ENCODE results near the gene TMA7.
"Not testable (repeated sequence)": the region's sequence is repeated elsewhere in the genome, so short reads cannot be mapped to it uniquely, and the experiment has no call there.

TMA7 gene

DNA sequence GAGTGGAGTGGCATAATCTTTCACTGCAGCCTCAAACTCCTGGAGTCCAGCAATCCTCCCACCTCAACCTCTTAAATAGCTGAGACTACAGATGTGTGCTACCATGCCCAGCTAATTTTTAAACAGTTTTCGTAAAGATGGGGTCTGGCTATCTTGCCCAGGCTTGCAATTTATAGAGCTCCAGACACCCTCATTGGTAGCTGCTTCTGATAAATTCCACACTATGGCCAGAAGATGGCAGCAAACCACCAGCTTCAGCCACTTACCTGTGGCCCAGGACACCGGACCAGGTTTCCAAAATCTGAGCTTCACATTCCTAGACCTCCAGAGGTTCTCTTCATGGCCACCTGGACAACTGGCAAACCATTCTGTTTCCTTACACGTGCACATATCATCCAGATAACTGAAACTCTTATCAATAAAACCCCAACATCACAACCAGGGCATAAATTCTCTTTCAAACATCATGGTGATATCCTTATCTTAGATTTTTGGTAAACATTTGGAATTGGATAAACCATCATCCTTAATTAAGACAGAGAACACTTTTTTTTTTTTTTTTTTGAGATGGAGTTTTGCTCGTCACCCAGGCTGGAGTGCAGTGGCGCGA, 39.1 kb upstream of the TMA7 start:
- Histone ChIP-seq H2AFZ (ENCODE audit: low read length) (no peak overlapping the region), H3K27ac (ENCODE audit: low read depth, low read length, poor library complexity, severe bottlenecking) (no peak overlapping the region), H3K27me3 (ENCODE audit: insufficient read depth, low read length) (0 out of 2 replicates have a peak, but pooled peaks cover 8% of the 10 kb centered on the region), H3K4me2 (ENCODE audit: low read length) (no peak overlapping the region), H3K9me2 (ENCODE audit: low read depth, low read length) (no peaks in the 10 kb centered on the region), H4K20me1 (ENCODE audit: insufficient read depth, low read length) (no peaks in the 10 kb centered on the region), H3K36me3 (ENCODE audit: insufficient read depth, low read length) (no peaks in the 10 kb centered on the region), H3F3A (ENCODE audit: insufficient read depth, low read length) (no peaks in the 10 kb centered on the region), H3K4me3 (ENCODE audit: low read depth, low read length, poor library complexity, severe bottlenecking) (no peak overlapping the region), H3K79me2 (ENCODE audit: insufficient read depth, low read length) (no peaks in the 10 kb centered on the region), H3K9me3 (ENCODE audit: low read length) (no peaks in the 10 kb centered on the region), H3K9ac (ENCODE audit: low read length) (no peak overlapping the region), H3K4me1 (ENCODE audit: insufficient read depth, low read length, severe bottlenecking) (no peaks in the 10 kb centered on the region)
- TF ChIP-seq, protein P1, sequence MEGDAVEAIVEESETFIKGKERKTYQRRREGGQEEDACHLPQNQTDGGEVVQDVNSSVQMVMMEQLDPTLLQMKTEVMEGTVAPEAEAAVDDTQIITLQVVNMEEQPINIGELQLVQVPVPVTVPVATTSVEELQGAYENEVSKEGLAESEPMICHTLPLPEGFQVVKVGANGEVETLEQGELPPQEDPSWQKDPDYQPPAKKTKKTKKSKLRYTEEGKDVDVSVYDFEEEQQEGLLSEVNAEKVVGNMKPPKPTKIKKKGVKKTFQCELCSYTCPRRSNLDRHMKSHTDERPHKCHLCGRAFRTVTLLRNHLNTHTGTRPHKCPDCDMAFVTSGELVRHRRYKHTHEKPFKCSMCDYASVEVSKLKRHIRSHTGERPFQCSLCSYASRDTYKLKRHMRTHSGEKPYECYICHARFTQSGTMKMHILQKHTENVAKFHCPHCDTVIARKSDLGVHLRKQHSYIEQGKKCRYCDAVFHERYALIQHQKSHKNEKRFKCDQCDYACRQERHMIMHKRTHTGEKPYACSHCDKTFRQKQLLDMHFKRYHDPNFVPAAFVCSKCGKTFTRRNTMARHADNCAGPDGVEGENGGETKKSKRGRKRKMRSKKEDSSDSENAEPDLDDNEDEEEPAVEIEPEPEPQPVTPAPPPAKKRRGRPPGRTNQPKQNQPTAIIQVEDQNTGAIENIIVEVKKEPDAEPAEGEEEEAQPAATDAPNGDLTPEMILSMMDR (IDR thresholded peaks at IDR 0.05; ENCODE audit: low read length), result peak; percentile 87
- TF ChIP-seq EZH2 (IDR thresholded peaks at IDR 0.05; ENCODE audit: borderline replicate concordance, low read length), result no peak

DNA sequence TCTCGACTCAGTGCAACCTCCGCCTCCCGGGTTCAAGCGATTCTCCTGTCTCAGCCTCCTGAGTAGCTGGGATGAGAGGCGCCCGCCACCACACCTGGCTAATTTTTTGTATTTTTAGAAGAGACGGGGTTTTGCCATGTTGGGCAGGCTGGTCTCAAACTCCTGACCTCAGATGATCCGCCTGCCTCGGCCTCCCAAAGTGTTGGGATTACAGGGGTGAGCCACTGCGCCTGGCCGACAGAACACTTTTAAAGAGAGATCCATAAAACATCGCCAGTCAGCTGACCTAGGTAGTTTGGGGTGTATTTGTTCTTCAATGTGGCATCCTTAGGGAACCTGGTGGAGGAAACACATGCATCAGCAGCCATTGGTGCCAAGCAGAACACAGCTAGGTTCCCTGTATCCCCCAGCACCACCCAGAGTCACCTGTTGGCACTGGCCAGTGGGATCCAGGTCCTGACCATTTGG, 38.6 kb upstream of the TMA7 start:
- not testable (repeated sequence) for H3K4me3 ChIP-seq (ENCODE audit: low read depth, low read length, poor library complexity, severe bottlenecking); H3K9ac ChIP-seq (ENCODE audit: low read length)

DNA sequence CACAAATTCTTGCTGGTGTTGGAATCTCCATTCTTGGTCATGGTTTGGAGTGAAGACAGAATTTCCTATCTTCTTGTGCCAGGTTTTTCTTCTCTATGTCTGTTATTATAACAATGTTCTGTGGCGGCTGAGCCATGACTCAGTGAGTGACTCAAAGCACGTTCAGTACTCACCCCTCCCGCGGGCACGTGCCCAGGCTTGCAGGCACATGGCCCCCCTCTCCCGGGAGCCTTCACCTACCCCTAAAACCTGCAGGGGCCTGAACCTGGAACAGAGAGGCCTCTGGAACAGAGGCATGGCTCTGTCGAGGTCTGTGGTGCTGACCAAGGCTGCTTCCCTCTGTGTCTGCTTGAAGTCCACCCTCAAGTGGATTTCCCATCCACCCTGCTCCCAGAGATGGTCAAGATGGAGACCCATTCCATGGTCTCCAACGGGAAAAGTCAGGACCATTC, 37.8 kb upstream of the TMA7 start:
- Histone ChIP-seq H3K27ac (ENCODE audit: low read depth, low read length, poor library complexity, severe bottlenecking) (no peak overlapping the region), H3K4me1 (ENCODE audit: insufficient read depth, low read length, severe bottlenecking) (no peaks in the 10 kb centered on the region), H3K9me3 (ENCODE audit: low read length) (no peaks in the 10 kb centered on the region), H3K36me3 (ENCODE audit: insufficient read depth, low read length) (no peaks in the 10 kb centered on the region), H3K9me2 (ENCODE audit: low read depth, low read length) (no peaks in the 10 kb centered on the region), H3K79me2 (ENCODE audit: insufficient read depth, low read length) (no peaks in the 10 kb centered on the region), H2AFZ (ENCODE audit: low read length) (no peak overlapping the region), H3K9ac (ENCODE audit: low read length) (no peak overlapping the region), H3K27me3 (ENCODE audit: insufficient read depth, low read length) (0 out of 2 replicates have a peak, but pooled peaks cover 8% of the 10 kb centered on the region), H3K4me2 (ENCODE audit: low read length) (no peak overlapping the region), H3F3A (ENCODE audit: insufficient read depth, low read length) (no peaks in the 10 kb centered on the region), H4K20me1 (ENCODE audit: insufficient read depth, low read length) (no peaks in the 10 kb centered on the region), H3K4me3 (ENCODE audit: low read depth, low read length, poor library complexity, severe bottlenecking) (no peak overlapping the region)
- TF ChIP-seq, protein P1 (IDR thresholded peaks at IDR 0.05; ENCODE audit: low read length), result no peak
- no peak for TF ChIP-seq EZH2 (IDR thresholded peaks at IDR 0.05; ENCODE audit: borderline replicate concordance, low read length)

More for the DNA sequence above, 38.6 kb upstream of the TMA7 start:
- not testable (repeated sequence) for H3K36me3 ChIP-seq (ENCODE audit: insufficient read depth, low read length); H3K9me2 ChIP-seq (ENCODE audit: low read depth, low read length); H3K27me3 ChIP-seq (ENCODE audit: insufficient read depth, low read length); H4K20me1 ChIP-seq (ENCODE audit: insufficient read depth, low read length); H2AFZ ChIP-seq (ENCODE audit: low read length); H3K4me1 ChIP-seq (ENCODE audit: insufficient read depth, low read length, severe bottlenecking); H3F3A ChIP-seq (ENCODE audit: insufficient read depth, low read length); H3K79me2 ChIP-seq (ENCODE audit: insufficient read depth, low read length); H3K9me3 ChIP-seq (ENCODE audit: low read length); H3K27ac ChIP-seq (ENCODE audit: low read depth, low read length, poor library complexity, severe bottlenecking); H3K4me2 ChIP-seq (ENCODE audit: low read length)

DNA sequence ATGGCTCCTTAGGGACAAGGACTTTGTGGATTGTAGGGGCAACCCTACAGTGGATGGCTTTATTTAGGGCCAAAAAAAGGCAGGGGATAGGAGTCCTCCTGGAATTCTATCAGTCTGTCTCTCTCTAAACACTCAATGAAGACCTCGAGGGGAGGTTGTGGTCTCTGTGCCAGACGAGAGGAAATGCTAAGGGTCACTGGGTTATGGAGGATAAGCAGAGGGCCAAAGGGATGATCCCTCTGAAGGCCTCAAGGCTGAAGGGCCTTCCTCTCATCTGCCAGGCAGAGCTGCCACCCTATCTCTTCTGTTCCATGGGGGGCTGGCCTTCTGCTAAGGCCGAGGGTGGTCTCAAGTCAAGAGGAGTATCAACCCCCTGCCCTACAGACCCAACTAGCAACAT, 37.1 kb upstream of the TMA7 start:
- no peaks in the 10 kb centered on the region for H3K9me2 ChIP-seq (ENCODE audit: low read depth, low read length)
- no peak overlapping the region for H3K4me2 ChIP-seq (ENCODE audit: low read length)
- no peaks in the 10 kb centered on the region for H3K36me3 ChIP-seq (ENCODE audit: insufficient read depth, low read length)
- no peaks in the 10 kb centered on the region for H4K20me1 ChIP-seq (ENCODE audit: insufficient read depth, low read length)
- H3K9me3 ChIP-seq (ENCODE audit: low read length), result no peaks in the 10 kb centered on the region
- H3F3A ChIP-seq (ENCODE audit: insufficient read depth, low read length), result no peaks in the 10 kb centered on the region
- H3K27me3 ChIP-seq (ENCODE audit: insufficient read depth, low read length), result 0 out of 2 replicates have a peak, but pooled peaks cover 8% of the 10 kb centered on the region
- H3K27ac ChIP-seq (ENCODE audit: low read depth, low read length, poor library complexity, severe bottlenecking), result no peak overlapping the region
- H3K4me3 ChIP-seq (ENCODE audit: low read depth, low read length, poor library complexity, severe bottlenecking), result no peak overlapping the region
- TF ChIP-seq, protein P1 (IDR thresholded peaks at IDR 0.05; ENCODE audit: low read length), result no peak
- no peak for TF ChIP-seq EZH2 (IDR thresholded peaks at IDR 0.05; ENCODE audit: borderline replicate concordance, low read length)
- H2AFZ ChIP-seq (ENCODE audit: low read length), result no peak overlapping the region
- no peaks in the 10 kb centered on the region for H3K79me2 ChIP-seq (ENCODE audit: insufficient read depth, low read length)
- no peak overlapping the region for H3K9ac ChIP-seq (ENCODE audit: low read length)
- H3K4me1 ChIP-seq (ENCODE audit: insufficient read depth, low read length, severe bottlenecking), result no peaks in the 10 kb centered on the region
